ENCODE measurements around the gene ITPR2.

The ITPR2 gene

DNA sequence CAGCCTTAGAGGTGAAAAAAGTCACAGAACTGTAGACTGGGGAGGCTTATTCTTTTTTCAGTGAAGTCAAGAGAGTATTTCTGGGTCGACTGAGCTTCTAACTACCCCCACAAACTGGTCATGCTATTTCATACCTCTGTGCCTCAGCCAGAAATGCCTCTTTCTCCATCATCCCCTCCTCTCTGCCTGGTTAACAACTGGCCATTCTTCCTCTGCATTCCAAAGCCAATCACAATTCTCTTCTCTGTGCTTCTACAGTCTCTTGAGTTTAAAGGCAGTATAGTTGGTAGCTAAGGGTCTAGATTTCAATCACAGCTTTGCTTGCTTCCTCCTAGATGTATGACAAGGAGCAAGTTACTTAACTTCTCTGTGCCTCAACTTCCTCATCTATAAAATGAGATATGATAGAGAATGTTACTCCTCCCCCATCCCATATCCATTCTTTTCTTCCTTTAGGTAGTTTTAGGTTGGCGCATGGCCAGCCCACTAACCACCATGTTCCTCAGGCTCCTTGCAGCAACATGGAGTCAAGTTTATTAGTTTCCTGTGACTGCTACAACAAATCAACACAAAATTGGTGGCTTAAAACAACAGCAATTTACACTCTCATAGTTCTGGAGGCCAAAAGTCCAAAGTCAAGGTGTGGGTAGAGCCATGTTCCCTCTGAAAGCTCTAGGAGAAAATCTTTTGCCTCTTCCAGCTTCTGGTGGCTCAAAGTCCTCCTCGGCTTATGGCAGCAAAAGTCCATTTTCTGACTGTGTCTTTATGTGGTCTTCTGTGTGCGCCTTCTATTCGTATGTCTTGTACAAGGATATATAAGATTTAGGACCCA is 62.5 kb downstream of the ITPR2 start:
- no peak for TF ChIP-seq CTCF (IDR thresholded peaks at IDR 0.05; ENCODE audit: control extremely low read depth, extremely low read depth, low read depth, missing control alignments)
- CTCF ChIA-PET = interaction anchor here (1.0 to 2.7 kb wide), 6 partner anchors 12 to 62 kb away, joined by 3 to 9 read pairs (median 4); partner anchors contain the start of gene ITPR2
- POLR2A ChIA-PET = no interaction called here
- no peak for DNase-seq (ENCODE audit: extremely low spot score)

DNA sequence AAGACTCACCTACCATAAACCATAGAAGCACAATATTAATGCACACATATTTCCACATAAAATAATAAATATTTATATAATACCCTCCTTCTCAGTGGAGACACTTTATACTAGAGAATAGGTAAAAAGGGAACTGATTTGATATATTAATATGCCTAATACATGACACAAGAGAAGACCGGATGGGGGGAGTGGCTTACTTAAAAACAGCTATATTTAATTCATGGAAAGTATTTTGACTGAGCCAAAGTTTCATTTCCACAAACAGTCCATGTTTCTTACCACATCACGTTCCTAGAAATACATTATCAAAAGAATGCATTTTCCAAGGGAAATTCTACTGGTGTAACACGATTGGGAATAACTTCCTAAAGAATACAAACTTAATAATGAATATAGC is 63.4 kb downstream of the ITPR2 start:
- ChIA-PET CTCF (interaction anchor here (0.9 to 2.7 kb wide), 6 partner anchors 13 to 63 kb away, joined by 3 to 9 read pairs (median 4); partner anchors contain the start of gene ITPR2), POLR2A (no interaction called here)
- TF ChIP-seq CTCF (IDR thresholded peaks at IDR 0.05; ENCODE audit: control extremely low read depth, extremely low read depth, low read depth, missing control alignments) = no peak
- no peak for DNase-seq (ENCODE audit: extremely low spot score)

DNA sequence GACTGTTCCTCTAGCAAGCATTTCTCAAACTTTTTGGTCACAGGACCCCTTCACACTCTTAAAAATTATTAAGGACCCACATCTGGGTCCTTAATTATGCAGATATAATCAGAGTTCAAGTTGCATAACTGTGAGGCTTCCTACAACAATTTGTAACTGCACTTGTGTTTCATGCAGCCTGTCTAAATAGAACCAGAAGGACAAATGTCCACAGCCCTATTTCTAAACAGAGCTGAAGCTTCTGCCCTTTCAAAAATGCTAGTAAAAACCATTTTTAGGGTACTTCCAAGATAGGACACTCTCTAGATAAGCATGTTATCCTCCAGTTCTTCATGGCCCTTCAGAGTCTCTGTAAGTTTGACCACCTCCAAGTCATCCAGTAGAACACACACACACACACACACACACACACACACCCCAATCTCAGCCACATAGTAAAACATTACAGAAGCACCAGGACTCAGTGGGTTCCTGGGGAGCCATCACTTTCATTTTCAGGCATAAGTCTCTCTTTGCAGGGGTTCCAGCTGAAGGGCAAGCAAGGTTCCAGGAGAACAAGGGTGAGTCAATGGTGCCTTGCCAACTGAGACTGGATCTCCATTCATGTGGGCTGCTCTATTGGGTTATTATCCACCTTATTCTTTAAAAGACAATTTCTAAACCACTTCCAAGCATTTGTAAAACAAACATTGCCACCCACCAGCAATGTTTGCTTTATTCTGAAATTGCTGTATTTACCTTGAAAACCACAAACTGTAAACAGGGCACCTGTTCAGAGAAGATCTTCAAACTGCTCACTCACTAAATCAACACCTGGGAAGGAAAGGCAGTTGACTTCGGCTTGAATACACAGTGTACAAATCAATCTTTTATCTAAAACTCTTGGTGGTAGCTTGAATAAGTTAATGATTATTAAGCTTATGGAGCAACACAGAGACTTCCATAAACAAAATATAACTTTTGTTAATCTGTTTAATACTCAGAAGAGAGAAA is 64.1 kb downstream of the ITPR2 start:
- ChIA-PET POLR2A (interaction anchor here (0.6 kb wide), 1 partner anchor 445 kb away, joined by 3 read pairs; no protein-coding TSS in a partner anchor), CTCF (interaction anchor here (0.9 to 2.7 kb wide), 5 partner anchors 15 to 63 kb away, joined by 3 to 9 read pairs (median 4); partner anchors contain the start of gene ITPR2)
- TF ChIP-seq CTCF (IDR thresholded peaks at IDR 0.05; ENCODE audit: control extremely low read depth, extremely low read depth, low read depth, missing control alignments) = no peak
- no peak for DNase-seq (ENCODE audit: extremely low spot score)

GRCh38 chr12:26767865-26768264 is 65.1 kb downstream of the ITPR2 start:
- no peak for TF ChIP-seq CTCF (IDR thresholded peaks at IDR 0.05; ENCODE audit: control extremely low read depth, extremely low read depth, low read depth, missing control alignments)
- POLR2A ChIA-PET = no interaction called here

DNA sequence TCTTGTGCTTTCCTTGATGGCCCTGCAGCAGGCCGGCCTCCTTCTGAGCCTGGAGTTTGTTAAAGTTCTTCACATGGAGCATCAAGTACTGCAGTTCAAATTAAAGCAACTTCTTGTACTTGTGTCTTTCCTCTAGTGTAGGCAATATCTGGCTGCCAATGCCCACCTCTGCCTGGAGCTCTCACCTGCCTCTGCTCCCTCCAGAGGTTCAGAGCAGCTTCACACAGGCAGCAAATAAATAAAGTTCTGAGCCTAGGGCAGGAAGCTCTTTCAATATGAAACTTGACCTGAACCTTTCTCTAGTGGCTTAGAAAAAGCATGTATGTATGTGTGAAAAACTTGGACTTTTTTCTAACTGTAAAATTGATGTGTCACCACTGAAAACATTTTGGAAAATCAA is 65.9 kb downstream of the ITPR2 start:
- DNase-seq (ENCODE audit: extremely low spot score) = no peak
- ChIA-PET POLR2A (no interaction called here), CTCF (interaction anchor here (1.4 to 1.8 kb wide), 2 partner anchors 11 to 20 kb away, joined by 4 to 5 read pairs; no protein-coding TSS in a partner anchor)
- TF ChIP-seq CTCF (IDR thresholded peaks at IDR 0.05; ENCODE audit: control extremely low read depth, extremely low read depth, low read depth, missing control alignments) = no peak

More at GRCh38 chr12:26767865-26768264, 65.1 kb downstream of the ITPR2 start:
- CTCF ChIA-PET = interaction anchor here (1.4 to 1.8 kb wide), 2 partner anchors 12 to 19 kb away, joined by 4 to 5 read pairs; no protein-coding TSS in a partner anchor
- DNase-seq (ENCODE audit: extremely low spot score) = no peak

DNA sequence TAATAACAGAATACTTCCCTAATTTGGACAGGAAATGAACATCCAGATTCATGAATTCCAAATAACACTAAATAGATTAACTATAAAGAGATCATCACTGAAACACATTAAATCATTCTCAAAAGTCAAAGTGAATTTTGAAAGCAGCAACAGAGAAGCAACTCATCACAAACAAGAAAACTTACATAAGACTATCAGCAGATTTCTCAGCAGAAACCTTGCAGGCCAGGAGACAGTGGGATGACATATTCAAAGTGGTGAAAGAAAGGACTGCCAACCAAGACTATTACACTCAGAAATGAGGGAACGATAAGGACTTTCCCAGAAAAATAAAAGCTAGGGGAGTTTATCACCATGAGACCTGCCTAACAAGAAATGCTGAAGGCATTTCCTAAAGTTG is 70.8 kb downstream of the ITPR2 start:
- ChIA-PET POLR2A (no interaction called here), CTCF (interaction anchor here (1.1 to 1.6 kb wide), 3 partner anchors 13 to 38 kb away, joined by 3 to 4 read pairs (median 3); no protein-coding TSS in a partner anchor)
- DNase-seq (ENCODE audit: extremely low spot score) = no peak
- TF ChIP-seq CTCF (IDR thresholded peaks at IDR 0.05; ENCODE audit: control extremely low read depth, extremely low read depth, low read depth, missing control alignments) = no peak

All from GM10248 (cell line).